Measurements from ENCODE around the gene MALT1.

GRCh38 chr18:58803978-58804377 is 132.7 kb downstream of the MALT1 start:
- TF ChIP-seq CTCF (IDR thresholded peaks at IDR 0.05) (no peak), POLR2A (IDR thresholded peaks at IDR 0.05) (no peak)
